ENCODE data around the gene PDE12. TPM values are rescaled to one million over a fixed set of nuclear protein-coding genes. Genes with fewer than 3 reads are reported as not detected.

Gene PDE12
- total and polyA plus RNA-seq, 2 of the 13 experiments (the other 11 are each of a cell fraction or from before 2014, with no cell fraction given): 9.0 to 17.8 TPM

- no peak for TF ChIP-seq CSRNP1 (CRISPR knock-in tag; IDR thresholded peaks at IDR 0.05)
- TF ChIP-seq ZNF558 (CRISPR knock-in tag; IDR thresholded peaks at IDR 0.05; ENCODE audit: borderline replicate concordance): no peak
- peak; percentile 45 for TF ChIP-seq SRSF1 (optimal IDR thresholded peaks at IDR 0.05; ENCODE audit: low read depth, low read length)
- no peak for TF ChIP-seq ZNF224 (CRISPR knock-in tag; IDR thresholded peaks at IDR 0.05)
- no peak for TF ChIP-seq NFIC (IDR thresholded peaks at IDR 0.05; ENCODE audit: low read length)
- TF ChIP-seq ZNF567 (CRISPR knock-in tag; IDR thresholded peaks at IDR 0.05; ENCODE audit: borderline replicate concordance): no peak
- TF ChIP-seq ZBTB34 (CRISPR knock-in tag; IDR thresholded peaks at IDR 0.05): no peak
- no peak for TF ChIP-seq SRY (CRISPR knock-in tag; IDR thresholded peaks at IDR 0.05)
- TF ChIP-seq GMEB2 (CRISPR knock-in tag; IDR thresholded peaks at IDR 0.05; ENCODE audit: low read depth): no peak
- no peak for TF ChIP-seq KMT2B (CRISPR knock-in tag; IDR thresholded peaks at IDR 0.05)
- TF ChIP-seq SALL1 (CRISPR knock-in tag; IDR thresholded peaks at IDR 0.05): no peak; the same call in 1 of the 2 replicates
- no peak for TF ChIP-seq ZNF20 (CRISPR knock-in tag; IDR thresholded peaks at IDR 0.05)
- TF ChIP-seq ATF7-NPFF (CRISPR knock-in tag; IDR thresholded peaks at IDR 0.05; ENCODE audit: low read depth): no peak
- TF ChIP-seq ZNF225 (CRISPR knock-in tag; IDR thresholded peaks at IDR 0.05): no peak
- TF ChIP-seq FIP1L1 (IDR thresholded peaks at IDR 0.05; ENCODE audit: borderline replicate concordance, insufficient read depth, low read depth, low read length): no peak
- no peak for TF ChIP-seq ZKSCAN5 (CRISPR knock-in tag; IDR thresholded peaks at IDR 0.05)
- TF ChIP-seq HNRNPUL1 (IDR thresholded peaks at IDR 0.05; ENCODE audit: low read depth, low read length): no peak
- no peak for TF ChIP-seq ZNF768 (CRISPR knock-in tag; IDR thresholded peaks at IDR 0.05)
- no peak for TF ChIP-seq KDM6A (CRISPR knock-in tag; IDR thresholded peaks at IDR 0.05; ENCODE audit: low read depth)
- TF ChIP-seq ZBTB26 (CRISPR knock-in tag; IDR thresholded peaks at IDR 0.05; ENCODE audit: borderline replicate concordance): no peak
- TF ChIP-seq ZSCAN29 (CRISPR knock-in tag; conservative IDR thresholded peaks at IDR 0.05): no peak
- TF ChIP-seq NFATC3 (CRISPR knock-in tag; IDR thresholded peaks at IDR 0.05): no peak
- TF ChIP-seq MLLT10 (CRISPR knock-in tag; IDR thresholded peaks at IDR 0.05): no peak
- TF ChIP-seq ZSCAN25 (CRISPR knock-in tag; IDR thresholded peaks at IDR 0.05): no peak
- no peak for TF ChIP-seq ZNF292 (CRISPR knock-in tag; IDR thresholded peaks at IDR 0.05; ENCODE audit: borderline replicate concordance, low read depth)
Measured at GRCh38 chr3:57596495-57597126, 40.5 kb downstream of the PDE12 start (continued).

Data from HepG2 (cell line).